Stomach (tissue), 19 donors: ENCODE results near the gene HORMAD1. TPM values are rescaled to one million over a fixed set of nuclear protein-coding genes. Genes with fewer than 3 reads are reported as not detected.
"Not testable (repeated sequence)": the region's sequence is repeated elsewhere in the genome, so short reads cannot be mapped to it uniquely, and the experiment has no call there.

Source experiments
- DNase-seq, 2 donors: peaks; one replicate each; pipeline versions ENCODE4 v3.0.0 to v3.0.0-alpha.2; 2013 to 2019
- H3K27ac ChIP-seq, 5 donors: fragments of 200-600 bp in 4 of 5; sonication (generic) in 4 of 5; one replicate each; pipeline ENCODE4 v1.5.1; 2013 to 2019; ENCODE audit warnings: mild to moderate bottlenecking in 1 of 5, moderate library complexity in 1 of 5
- H3K27me3 ChIP-seq, 3 donors: fragments of 200-600 bp; sonication (generic); one replicate each; pipeline ENCODE4 v1.5.1; 2017 to 2019; ENCODE audit warnings: mixed run types in 1 of 3
- H3K36me3 ChIP-seq, 4 donors: fragments of 200-600 bp; sonication (generic); 1 replicate in 3 of 4; 2 replicates in 1 of 4; pipeline ENCODE4 v1.5.1; 2016 to 2019
- H3K4me1 ChIP-seq, 4 donors: fragments of 200-600 bp; sonication (generic); one replicate each; pipeline ENCODE4 v1.5.1; 2016 to 2019
- H3K4me3 ChIP-seq, 4 donors: fragments of 200-600 bp; sonication (generic) in 3 of 4; one replicate each; pipeline ENCODE4 v1.5.1; 2016 to 2019; ENCODE audit warnings: mild to moderate bottlenecking in 1 of 4
- H3K9me3 ChIP-seq, 4 donors: fragments of 200-600 bp; sonication (generic); one replicate each; pipeline ENCODE4 v1.5.1; 2016 to 2019
- EP300 ChIP-seq: sonication (generic); formaldehyde crosslinking; IDR thresholded peaks from one replicate; pipeline ENCODE4 v1.6.1; 2017; ENCODE audit warnings: antibody characterized with exemption
- POLR2A ChIP-seq, 4 donors: fragments of 450-650 bp; IDR thresholded peaks; one replicate each; pipeline ENCODE4 v1.6.1; 2016; ENCODE audit warnings: antibody characterized with exemption in 4 of 4, control low read depth in 2 of 4, mild to moderate bottlenecking in 1 of 4, moderate library complexity in 1 of 4
- POLR2AphosphoS5 ChIP-seq, 3 donors: sonication (generic); formaldehyde crosslinking; IDR thresholded peaks; one replicate each; pipeline ENCODE4 v1.6.1; 2016; ENCODE audit warnings: antibody characterized with exemption in 3 of 3
- WGBS, 5 donors: extraction: QIAGEN DNeasy Blood & Tissue Kit in 3 of 5; methylation state at CpG; one replicate each; pipeline versions ENCODE4 v1.1.5 to v1.1.7; 2013 to 2018; 5-methylcytosine and 5-hydroxymethylcytosine counted together
- intact Hi-C: fragments of 100-400 bp; cut with DNase I; formaldehyde crosslinking; loops from one replicate; pipeline ENCODE4 v1.15.1; 2023; ENCODE audit warnings: low total_unique reads
- long read RNA-seq, 10 donors: transcript quantifications; one replicate each; lab custom pipeline, GENCODE V29; 2026
- polyA plus RNA-seq, 3 donors: library from polyadenylated mRNA; stranded (reverse); fragments of 200-250 nt; gene quantifications; one replicate each; pipeline ENCODE4 v1.2.3, GENCODE V29; 2013
- total RNA-seq, 5 donors: library from RNA; depleted of rRNA; stranded (reverse); fragments of >200 nt; gene quantifications; one replicate each; pipeline versions ENCODE4 v1.1.0 to v1.2.3, GENCODE V29; 2014 to 2016
- TF ChIP-seq, protein P1 (sequence below), 7 experiments: fragments of 450-650 bp in 4 of 7; fragments of 200-600 bp in 3 of 7; sonication (generic) in 3 of 7; IDR thresholded peaks; one replicate each; pipeline ENCODE4 v1.5.1; 2016 to 2019; ENCODE audit warnings: antibody characterized with exemption in 7 of 7, control low read depth in 2 of 7, mild to moderate bottlenecking in 1 of 7
- donor health status: healthy with polysubstance abuse.
- donor health status: Bipolar disorder and iron deficiency.
- donor health status: healthy.

HORMAD1 gene
- total RNA-seq, result 10 to 100 TPM in 1 of 5 donors, under 1 TPM in 1, not detected in 3; 0.55 to 37.1 TPM
- polyA plus RNA-seq, result under 1 TPM in 1 of 3 donors, not detected in 2; 0.13 TPM
- long read RNA-seq, donor 1, result 0 reads
- long read RNA-seq, donor 2, result 0 reads
- long read RNA-seq, donor 3, result 0 reads
- long read RNA-seq, donor 4, result 0 reads
- long read RNA-seq, donor 5, result 0 reads
- long read RNA-seq, donor 6, result 0 reads
- long read RNA-seq, donor 7, result 0 reads
- long read RNA-seq, donor 8, result 0 reads
- long read RNA-seq, donor 9, result 0 reads
- long read RNA-seq, donor 10, result 0 reads

GRCh38 chr1:150720703-150721102 is at the start of gene HORMAD1:
Gene HORMAD1, minus strand, starts transcription at chr1:150720895. Its CDS starts 1,390 bp downstream, at chr1:150719505.
- no peak within 1 kb of the TSS for H3K27ac ChIP-seq
- no peak within 1 kb of the TSS for H3K4me3 ChIP-seq
- WGBS, 5 donors, result 96 to 98% (median 97%) methylated on average over 24 of the region's 24 CpGs
- H3K4me1 ChIP-seq, result no peaks in the 10 kb centered on the region
- H3K27me3 ChIP-seq, result no peaks in the 10 kb centered on the region
- H3K36me3 ChIP-seq, result no peaks in the 10 kb centered on the region
- no peaks in the 10 kb centered on the region for H3K9me3 ChIP-seq
- TF ChIP-seq, protein P1, sequence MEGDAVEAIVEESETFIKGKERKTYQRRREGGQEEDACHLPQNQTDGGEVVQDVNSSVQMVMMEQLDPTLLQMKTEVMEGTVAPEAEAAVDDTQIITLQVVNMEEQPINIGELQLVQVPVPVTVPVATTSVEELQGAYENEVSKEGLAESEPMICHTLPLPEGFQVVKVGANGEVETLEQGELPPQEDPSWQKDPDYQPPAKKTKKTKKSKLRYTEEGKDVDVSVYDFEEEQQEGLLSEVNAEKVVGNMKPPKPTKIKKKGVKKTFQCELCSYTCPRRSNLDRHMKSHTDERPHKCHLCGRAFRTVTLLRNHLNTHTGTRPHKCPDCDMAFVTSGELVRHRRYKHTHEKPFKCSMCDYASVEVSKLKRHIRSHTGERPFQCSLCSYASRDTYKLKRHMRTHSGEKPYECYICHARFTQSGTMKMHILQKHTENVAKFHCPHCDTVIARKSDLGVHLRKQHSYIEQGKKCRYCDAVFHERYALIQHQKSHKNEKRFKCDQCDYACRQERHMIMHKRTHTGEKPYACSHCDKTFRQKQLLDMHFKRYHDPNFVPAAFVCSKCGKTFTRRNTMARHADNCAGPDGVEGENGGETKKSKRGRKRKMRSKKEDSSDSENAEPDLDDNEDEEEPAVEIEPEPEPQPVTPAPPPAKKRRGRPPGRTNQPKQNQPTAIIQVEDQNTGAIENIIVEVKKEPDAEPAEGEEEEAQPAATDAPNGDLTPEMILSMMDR (IDR thresholded peaks at IDR 0.05), result no peak
- intact Hi-C loops, result no loop called here
- DNase-seq, result no peak

DNA sequence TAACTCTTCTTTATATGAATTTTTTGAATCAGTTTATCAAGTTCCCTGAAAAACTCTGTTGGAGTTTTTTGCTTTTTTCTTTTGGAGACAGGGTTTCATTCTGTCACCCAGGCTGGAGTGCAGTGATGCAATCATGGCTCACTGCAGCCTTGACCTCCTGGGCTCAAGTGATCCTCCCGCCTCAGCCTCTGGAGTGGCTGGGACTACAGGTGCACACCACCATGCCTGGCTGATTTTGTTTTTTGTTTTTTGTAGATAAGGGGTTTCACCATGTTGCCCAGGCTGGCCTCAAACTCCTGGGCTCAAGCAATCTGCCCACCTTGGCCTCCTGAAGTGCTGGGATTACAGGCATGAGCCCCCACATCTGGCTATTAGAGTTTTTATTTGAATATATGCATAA is 47.0 kb upstream of the HORMAD1 start:
- 48 to 97% (median 83%) methylated on average over 1 of the region's 1 CpG for WGBS, 5 donors
- H3K36me3 ChIP-seq, H3K4me3 ChIP-seq, H3K27ac ChIP-seq, intact Hi-C loops, DNase-seq, H3K9me3 ChIP-seq, H3K27me3 ChIP-seq: not testable (repeated sequence)
- peaks cover 0 to 18% (median 13%) of the 10 kb centered on the region in 4 donors for H3K4me1 ChIP-seq

GRCh38 chr1:150765977-150766301 is 45.2 kb upstream of the HORMAD1 start:
- whole genome bisulfite sequencing, 5 donors, result 73 to 96% (median 85%) methylated on average over 1 of the region's 1 CpG
- H3K4me3 ChIP-seq, result peak overlapping the region in 3 of 4 donors; percentile 39 to 43 (median 40)
- H3K27me3 ChIP-seq, DNase-seq, H3K9me3 ChIP-seq, H3K36me3 ChIP-seq, intact Hi-C loops: not testable (repeated sequence)
- H3K27ac ChIP-seq, result peak overlapping the region; percentile 50 to 88 (median 69)
- peaks cover 0 to 23% (median 13%) of the 10 kb centered on the region in 4 donors for H3K4me1 ChIP-seq

DNA sequence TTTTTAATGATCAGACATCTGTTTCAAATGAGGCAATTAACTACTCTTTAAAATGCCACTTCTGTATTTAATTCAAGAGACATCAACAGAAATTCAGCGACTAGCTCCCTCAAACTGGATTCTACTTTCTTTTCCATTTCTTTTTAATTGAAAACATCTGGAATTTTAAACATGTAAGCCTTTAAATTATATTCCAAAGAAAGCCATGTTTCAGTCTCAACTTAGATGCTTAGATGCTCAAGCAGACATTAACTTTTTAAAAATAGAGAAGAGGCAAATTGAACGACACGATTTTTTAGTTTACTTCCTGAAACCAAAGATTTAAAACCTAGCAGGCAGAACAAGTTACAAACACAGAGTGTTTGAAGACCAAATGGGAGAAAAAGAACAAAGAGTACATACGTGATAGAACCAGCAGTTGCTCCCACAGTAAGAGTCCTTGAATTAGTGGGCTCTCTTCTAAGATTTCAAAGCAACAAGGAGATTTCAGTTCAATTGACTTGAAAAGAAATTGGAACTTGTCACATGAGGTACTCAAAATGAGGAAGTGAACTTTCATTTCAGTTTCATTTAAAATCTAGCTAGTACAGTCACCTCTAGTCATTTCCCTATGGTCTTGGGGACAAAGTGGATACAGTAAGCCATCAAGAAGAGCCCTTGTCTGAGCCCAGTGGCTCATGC is 44.7 kb upstream of the HORMAD1 start, which contains the start of gene CTSS:
Gene CTSS, minus strand, starts transcription at position 483 of the 681 bp plus-strand sequence. CDS start 1,015 bp downstream, outside the sequence.
- peak within 1 kb of the TSS; percentile 22 to 43 (median 40) for H3K4me3 ChIP-seq
- peaks cover 0 to 25% (median 13%) of the 10 kb centered on the region in 4 donors for H3K4me1 ChIP-seq
- DNase-seq, result peak in 1 of 2 donors; percentile 58
- WGBS, 5 donors, result 1 to 9% (median 3%) methylated on average over 4 of the region's 4 CpGs
- no peaks in the 10 kb centered on the region for H3K9me3 ChIP-seq
- intact Hi-C loops, result no loop called here
- H3K36me3 ChIP-seq, result no peaks in the 10 kb centered on the region
- peak within 1 kb of the TSS; percentile 55 to 88 (median 69) for H3K27ac ChIP-seq
- TF ChIP-seq POLR2A (IDR thresholded peaks at IDR 0.05) (no peak), POLR2AphosphoS5 (IDR thresholded peaks at IDR 0.05) (no peak), EP300 (no peak)
- TF ChIP-seq, protein P1 (IDR thresholded peaks at IDR 0.05), result no peak
- H3K27me3 ChIP-seq, result no peaks in the 10 kb centered on the region

GRCh38 chr1:150764617-150765101 is 44.0 kb upstream of the HORMAD1 start:
- Histone ChIP-seq H3K36me3 (no peaks in the 10 kb centered on the region), H3K27me3 (no peaks in the 10 kb centered on the region), H3K27ac (peak overlapping the region; percentile 55 to 88 (median 69)), H3K4me3 (peak overlapping the region; percentile 22 to 43 (median 40)), H3K9me3 (no peaks in the 10 kb centered on the region), H3K4me1 (peaks cover 0 to 33% (median 15%) of the 10 kb centered on the region in 4 donors)
- 13 to 34% (median 17%) methylated on average over 2 of the region's 2 CpGs for WGBS, 5 donors
- DNase-seq, result peak in 1 of 2 donors; percentile 53
- TF ChIP-seq POLR2AphosphoS5 (IDR thresholded peaks at IDR 0.05) (peak in 1 of 3 donors; percentile 11), EP300 (no peak)
- TF ChIP-seq, protein P1 (IDR thresholded peaks at IDR 0.05), result no peak
- intact Hi-C loops, result no loop called here
